Right hindlimb (tissue), 1 donor: ENCODE data around the gene CEP104.
"Not testable (repeated sequence)": the region's sequence is repeated elsewhere in the genome, so short reads cannot be mapped to it uniquely, and the experiment has no call there.

ENCODE experiments used
- DNase-seq: peaks from one replicate; pipeline ENCODE4 v3.0.0-alpha.2; 2018

Gene CEP104

GRCh38 chr1:3821447-3821846 lies 35.6 kb downstream of the CEP104 start:
- DNase-seq: no peak

DNA sequence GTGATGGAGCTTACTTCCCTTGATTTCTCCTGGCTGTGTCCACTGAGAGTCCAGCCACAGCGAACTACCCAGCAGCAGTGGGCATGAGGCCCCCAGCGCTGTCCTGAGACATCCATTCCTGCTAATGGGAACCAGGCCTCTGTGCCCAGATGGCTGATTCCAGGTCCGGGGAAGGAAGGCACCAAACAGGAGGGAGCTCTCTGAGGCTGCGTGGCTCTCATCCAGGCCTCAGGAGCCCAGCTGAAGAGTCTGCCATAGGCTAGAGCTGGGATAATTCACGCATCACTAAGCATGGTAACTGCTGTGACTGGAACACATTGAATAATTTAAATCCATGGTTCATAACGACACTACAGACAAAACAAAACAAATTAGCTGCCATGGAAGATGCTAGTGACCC lies 36.0 kb downstream of the CEP104 start:
- peak; percentile 60 for DNase-seq

DNA sequence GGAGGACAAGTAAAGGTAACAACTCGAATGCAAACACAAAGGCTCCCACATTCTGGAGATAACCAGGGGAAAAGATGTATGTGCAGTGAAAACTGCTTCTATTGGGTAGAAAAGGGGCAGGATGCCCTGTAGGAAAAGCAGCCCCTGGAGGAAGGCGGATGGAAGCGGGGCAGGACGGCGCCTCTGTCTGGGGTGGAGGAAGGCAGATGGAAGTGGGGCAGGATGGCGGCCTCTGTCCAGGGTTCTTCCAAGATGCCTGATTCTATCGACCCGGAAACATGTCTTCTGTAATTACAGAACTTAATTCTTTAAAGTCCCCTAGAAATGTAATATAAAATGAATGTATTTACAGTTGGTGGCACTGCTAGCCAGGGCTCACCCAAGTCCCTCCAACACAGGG lies 36.7 kb downstream of the CEP104 start:
- no peak for DNase-seq

DNA sequence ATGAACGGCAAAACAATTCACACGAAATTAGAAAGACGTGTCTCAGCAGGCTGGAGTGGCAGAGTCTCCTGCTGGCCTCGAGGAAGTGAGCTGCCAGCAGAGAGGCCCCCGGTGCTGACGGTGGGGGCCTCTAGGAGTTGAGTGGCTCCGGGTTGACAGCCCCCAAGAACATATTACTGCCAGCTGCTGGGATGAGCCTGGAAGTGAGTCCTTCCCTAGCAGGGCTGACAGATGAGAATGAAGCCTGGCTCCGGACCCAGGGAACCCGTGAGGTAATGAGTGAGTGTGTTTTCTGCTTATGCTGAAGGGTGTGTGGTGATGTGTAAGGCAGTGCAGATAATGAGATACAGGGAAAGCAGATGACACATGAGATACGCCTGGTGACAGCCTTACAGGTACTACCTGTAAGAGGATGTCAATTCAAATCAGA lies 37.2 kb downstream of the CEP104 start:
- peak; percentile 34 for DNase-seq

- DNase-seq: no peak
These were observed 39.0 kb downstream of the CEP104 start for GRCh38 chr1:3817821-3818597.

DNA sequence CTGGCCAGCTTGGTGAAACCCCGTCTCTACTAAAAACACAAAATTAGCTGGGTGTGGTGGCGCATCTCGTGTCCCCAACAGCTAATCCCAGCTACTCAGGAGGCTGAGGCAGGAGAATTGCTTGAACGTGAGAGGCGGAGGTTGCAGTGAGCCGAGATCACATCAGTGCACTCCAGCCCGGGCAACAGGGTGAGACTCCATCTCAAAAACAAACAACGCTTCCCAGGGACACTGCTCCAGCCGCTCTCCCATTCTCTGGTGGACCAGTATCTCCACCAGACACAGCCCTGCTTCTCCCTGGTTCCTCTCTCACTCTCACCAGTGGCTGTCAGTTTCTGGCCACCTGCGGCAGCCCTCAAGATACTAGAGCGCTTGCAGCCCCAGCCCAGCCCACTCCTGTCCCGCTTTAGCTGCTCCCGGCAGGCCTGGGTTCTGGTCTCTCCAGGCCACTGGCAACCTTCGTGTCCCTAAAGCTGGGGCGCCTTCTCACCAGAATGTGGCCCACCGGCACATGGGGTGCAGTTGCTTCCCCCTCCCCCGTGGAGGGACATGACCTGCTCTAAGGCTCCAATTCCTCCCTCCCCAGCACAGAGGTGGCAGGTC lies 39.8 kb downstream of the CEP104 start:
- no peak for DNase-seq

DNA sequence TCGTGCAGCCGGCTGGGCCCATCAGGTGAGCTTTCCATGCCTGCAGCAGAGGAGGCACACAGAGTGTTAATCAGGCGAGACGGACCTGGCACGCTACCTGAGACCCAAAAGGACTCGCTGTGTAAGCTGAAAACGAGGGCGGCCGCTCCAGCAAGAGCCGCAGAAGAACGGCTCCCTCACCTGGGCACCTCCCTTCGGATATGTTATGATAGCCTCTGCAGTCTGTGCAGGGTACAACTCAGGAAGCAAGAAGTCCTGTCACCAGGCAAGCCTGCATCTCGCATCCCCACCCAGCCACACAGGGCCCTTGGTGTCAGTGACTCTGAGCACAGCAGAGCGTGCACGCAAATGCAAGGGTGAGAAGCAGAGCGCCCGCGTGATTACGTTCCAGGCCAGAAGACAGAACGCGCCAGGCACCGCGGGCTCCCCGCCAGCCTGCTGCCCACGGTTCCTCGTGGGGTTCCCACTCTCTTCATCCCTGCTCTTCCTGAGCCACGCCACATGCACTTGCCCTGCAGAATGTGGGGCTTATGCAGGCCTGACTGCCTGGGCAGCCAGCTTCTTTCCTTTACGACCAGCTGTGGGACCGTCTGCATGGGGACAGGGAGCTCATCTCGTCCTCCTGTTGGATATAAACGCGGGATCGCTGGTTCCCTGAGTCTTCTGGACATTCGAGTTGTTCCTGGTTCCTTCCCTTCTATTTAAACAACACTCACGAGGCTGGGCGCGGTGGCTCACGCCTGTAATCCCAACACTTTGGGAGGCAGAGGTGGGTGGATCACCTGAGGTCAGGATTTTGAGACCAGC lies 40.5 kb downstream of the CEP104 start:
- DNase-seq: no peak

GRCh38 chr1:3814771-3815561 lies 42.0 kb downstream of the CEP104 start:
- no peak for DNase-seq

GRCh38 chr1:3814065-3814464 lies 42.9 kb downstream of the CEP104 start:
- no peak for DNase-seq

DNA sequence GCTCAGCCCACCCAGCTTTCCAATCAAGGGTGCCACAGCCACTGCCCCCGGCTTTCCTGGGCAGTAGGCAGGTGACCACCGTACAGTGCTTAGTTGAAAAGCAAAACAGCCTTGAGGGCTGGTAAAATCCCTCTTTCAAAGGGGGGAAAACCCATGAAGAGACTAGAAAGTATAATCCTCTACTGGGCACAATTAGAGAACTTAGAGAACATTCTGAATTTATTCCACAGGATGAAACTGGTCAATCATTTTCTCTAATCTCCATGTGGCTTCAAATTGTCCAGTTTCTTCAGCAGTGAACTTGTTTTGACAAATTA lies 45.5 kb downstream of the CEP104 start:
- no peak for DNase-seq

DNA sequence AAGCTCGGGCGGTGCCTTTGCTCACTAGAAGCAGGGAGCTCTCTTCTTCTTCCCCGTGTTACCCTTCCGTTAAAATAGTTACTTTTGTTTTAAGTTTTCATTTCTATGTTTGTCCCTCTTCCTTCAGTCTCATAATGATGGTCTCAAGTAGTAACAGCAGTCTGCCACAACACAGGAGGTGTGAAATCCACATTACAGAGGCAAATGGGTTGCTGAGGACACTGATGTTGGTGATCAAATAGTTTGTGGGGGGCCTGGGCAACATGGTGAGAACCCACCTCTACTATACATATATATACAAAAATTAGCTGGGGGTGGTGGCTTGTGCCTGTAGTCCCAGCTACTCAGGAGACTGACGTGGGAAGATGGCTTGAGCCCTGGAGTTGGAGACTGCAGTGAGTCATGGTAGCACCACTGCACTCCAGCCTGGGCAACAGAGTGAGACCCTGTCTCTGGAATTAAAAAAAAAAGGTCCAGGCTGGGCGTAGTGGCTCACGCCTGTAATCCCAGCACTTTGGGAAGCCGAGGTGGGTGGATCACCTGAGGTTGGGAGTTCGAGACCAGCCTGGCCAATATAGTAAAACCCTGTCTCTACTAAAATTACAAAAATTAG lies 46.8 kb downstream of the CEP104 start:
- not testable (repeated sequence) for DNase-seq

DNA sequence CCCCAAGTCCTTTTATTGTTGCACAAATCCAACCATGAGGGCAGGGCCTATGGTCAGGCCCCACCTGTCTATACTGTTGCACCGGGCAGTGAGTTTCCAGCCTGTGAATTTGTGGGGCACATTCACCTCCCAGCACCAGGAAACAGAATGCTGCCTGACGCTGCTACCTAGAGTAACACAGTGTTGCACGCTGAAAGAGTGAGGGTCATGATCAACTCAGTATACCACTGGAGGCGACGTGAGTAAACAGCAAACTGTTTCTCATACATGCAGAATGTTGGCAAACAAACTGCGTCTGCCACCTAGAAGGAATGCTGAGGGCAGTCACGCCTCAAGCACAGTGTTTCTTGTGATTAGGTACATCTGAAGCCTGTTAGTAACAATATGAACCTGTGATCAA lies 47.3 kb downstream of the CEP104 start:
- no peak for DNase-seq

GRCh38 chr1:3807769-3808168 lies 49.2 kb downstream of the CEP104 start:
- no peak for DNase-seq

- DNase-seq: no peak
These were observed 52.0 kb downstream of the CEP104 start for GRCh38 chr1:3805038-3805437.

- DNase-seq: not testable (repeated sequence)
These were observed 52.4 kb downstream of the CEP104 start for GRCh38 chr1:3804627-3804944.

DNA sequence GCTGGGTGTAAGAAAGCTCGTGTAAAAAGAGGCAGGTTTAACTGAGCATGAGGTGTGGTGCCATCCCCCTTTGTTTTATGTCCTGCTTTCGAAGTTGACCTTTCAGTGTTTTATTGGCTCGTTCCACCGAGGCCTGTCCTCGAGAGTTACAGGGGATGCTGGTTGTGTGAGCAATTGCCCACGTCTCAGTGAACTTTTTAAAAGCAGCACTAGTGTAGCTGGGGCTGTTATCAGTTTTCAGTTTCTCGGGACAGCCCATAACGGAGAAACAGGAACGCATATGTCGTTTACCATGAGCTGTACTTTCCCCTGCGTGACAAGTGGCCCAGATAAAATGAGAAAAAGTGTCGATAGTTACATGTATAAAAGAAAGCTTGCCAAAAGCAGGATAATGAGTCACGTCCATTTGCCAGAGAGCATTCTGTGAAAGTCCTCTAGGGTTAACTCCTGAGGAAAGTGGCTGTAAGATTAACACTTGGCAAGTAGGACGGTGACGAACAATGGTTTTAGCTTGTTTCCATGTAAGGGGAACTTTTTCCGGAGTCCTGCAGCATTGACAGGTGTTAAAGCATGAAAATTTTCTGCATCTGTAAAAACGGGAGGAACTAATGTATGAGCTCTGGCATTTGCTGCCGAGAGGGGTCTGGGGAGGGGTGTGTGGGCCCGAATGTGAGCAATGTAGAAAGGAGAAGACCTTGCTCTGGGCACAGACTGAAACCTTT lies 52.9 kb downstream of the CEP104 start:
- no peak for DNase-seq

- not testable (repeated sequence) for DNase-seq
These were observed 56.2 kb downstream of the CEP104 start for GRCh38 chr1:3800795-3801194.

DNA sequence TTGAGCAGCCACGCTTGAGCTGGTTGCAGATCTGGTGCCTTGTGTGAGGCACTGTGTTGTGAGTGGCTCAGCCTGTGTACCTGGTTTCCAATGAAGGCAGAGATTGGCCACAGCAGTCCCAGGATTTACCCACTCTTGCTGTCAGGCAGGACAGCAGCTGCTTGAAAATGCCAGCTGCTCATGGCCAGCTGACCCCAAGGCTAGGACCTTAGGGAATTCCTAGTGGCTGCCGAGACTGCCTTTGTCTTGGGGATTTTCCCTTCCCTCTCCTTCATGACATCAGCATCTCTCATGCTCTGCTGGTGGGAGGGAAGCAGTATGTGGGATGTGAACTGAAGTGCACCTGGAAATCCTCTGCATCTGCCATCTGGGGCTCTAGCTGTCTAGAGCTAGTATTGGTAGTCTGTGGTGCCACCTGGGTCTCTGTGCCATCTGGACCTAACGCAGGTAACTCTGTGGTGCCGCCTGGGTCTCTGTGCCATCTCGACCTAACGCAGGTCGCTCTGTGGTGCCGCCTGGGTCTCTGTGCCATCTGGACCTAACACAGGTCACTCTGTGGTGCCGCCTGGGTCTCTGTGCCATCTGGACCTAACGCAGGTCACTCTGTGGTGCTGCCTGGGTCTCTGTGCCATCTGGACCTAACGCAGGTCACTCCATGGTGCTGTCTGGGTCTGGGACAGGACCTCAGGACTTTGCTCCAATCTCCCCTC lies 56.9 kb downstream of the CEP104 start:
- no peak for DNase-seq

- peak; percentile 96 for DNase-seq
These were observed 60.6 kb downstream of the CEP104 start, which contains the start of gene LRRC47 for GRCh38 chr1:3796215-3797061. Gene LRRC47 (minus strand): TSS chr1:3796498. CDS start chr1:3796476, 22 bp downstream.
